Measurements from ENCODE around the gene WDFY3.
"Not testable (repeated sequence)": the region's sequence is repeated elsewhere in the genome, so short reads cannot be mapped to it uniquely, and the experiment has no call there.

Gene WDFY3

DNA sequence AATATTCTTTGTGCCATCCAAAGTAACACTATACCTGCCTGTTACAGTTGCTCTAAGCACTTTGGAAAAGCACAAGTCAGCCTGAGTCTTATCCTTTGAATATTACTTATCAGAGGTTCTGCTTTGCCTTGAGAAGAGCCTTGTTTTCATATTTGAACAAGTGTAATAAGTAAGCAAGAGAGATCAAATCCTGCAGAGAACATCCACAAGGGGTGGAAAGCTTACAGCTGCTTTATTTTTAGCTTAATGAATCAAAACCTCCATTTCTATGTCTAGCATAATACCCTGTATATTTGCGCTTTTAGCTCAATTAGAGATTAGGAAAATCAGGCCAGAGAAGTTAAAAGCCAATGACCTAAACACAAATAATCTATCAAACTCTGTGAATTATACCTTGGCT, 243.8 kb downstream of the WDFY3 start:
- DNase-seq (ENCODE audit: low read depth in 2 of 2) = no peak

DNA sequence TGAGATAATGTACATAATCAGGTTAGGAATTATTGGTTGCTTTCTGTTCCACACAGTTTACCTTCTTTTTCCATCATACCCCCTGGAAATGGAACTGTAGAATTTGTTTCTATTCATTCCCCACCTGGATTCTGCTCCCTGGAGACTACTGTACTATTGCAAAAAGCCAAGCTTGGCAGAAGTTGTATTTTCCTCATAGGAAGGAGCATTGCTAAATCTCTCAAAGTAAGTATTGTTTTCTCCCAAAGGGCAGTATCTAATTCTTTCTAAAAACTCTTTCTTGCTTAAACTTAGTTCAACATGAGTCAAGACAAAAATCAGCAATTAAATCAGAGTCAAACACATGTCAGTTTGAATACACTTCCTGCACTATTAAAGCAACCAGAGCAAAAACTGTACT, 247.4 kb downstream of the WDFY3 start:
- DNase-seq (ENCODE audit: low read depth in 2 of 2) = no peak

DNA sequence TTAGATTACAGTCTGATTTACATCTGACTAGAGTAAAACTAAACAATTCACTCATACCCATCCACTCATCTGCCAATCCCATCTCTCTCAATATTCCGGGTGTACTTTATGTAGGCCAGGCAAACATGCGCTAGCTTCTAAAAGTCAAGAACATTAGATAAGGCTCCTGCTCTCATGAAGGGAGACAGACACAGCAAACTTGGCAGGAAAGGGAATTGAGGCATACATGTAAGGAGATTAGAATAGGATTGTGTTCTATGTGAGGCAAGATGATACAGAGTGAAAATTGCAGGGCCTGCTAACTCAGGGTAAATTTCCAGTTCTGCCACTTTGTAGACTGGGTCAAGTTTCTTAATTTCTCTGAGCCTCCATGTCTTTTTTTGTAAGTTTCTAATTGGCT, 247.8 kb downstream of the WDFY3 start:
- no peak for DNase-seq (ENCODE audit: low read depth in 2 of 2)

DNA sequence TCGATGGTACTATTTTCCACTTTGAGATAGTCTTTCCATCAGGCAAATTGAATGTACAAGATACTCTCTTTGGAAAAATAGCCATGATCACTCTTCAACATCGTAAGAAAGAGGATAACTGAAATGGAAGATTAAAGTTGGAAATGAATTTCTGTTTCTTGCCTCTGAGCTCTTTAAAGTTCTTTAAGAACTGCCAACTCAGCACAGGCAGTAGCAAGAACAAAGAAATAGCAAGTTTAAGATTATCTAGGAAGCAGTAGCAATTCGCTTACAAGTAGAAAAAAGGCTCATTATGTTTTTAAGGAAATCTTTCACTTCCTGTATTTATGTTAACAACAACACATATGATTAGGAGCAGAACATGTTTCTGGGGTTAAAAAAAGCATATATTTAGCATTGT, 255.9 kb downstream of the WDFY3 start:
- no peak for DNase-seq (ENCODE audit: low read depth in 2 of 2)

DNA sequence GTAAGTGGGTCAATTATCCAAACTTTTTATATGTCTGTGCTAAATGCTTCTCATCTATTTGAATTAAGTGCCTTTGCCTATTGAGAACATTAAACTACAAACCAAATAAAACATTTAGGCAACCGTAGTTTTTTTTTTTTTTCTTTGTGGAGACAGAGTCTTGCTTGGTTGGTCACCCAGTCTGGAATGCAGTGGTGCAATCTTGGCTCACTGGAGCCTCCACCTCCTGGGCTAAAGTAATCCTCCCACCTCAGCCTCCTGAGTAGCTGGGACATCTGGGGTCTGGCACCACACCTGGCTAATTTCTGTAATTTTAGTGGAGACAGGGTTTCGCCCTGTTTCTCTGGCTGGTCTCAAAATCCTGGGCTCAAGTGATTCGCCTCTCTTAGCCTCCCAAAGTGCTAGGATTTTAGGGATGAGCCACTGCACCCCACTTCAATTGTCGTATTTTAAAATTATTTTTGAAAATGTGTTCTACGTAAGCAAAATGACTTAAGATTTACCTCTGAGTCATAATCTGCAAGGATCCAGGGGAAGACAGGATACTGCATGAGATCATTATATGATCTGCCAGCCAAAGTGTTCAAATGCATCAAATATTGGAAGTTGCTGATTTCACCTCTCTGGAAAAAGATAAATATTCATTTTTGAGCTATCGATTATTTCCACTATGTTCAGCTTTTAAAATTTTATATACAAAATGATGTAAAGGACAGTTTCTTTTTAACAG, 257.9 kb downstream of the WDFY3 start:
- no peak for DNase-seq (ENCODE audit: low read depth in 2 of 2)

DNA sequence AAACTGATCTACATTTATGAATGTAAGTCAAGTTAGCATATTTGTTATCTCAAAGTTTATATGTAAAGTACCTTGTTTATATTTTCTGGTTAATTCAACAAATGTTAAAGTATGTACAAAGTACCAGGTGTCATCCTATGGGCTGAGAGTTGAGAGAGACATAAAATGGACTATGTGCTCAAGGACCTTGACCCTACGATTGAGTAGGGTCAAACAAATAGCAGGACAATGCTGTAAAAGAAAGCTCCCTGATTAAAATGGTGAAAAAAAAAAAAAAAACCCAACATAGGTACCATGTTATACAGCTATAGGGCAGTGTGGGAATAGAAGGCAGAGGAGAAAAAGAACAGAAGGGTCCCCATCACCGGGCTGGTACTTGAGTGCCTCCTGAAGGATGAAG, 260.2 kb downstream of the WDFY3 start:
- DNase-seq (ENCODE audit: low read depth in 2 of 2) = no peak

DNA sequence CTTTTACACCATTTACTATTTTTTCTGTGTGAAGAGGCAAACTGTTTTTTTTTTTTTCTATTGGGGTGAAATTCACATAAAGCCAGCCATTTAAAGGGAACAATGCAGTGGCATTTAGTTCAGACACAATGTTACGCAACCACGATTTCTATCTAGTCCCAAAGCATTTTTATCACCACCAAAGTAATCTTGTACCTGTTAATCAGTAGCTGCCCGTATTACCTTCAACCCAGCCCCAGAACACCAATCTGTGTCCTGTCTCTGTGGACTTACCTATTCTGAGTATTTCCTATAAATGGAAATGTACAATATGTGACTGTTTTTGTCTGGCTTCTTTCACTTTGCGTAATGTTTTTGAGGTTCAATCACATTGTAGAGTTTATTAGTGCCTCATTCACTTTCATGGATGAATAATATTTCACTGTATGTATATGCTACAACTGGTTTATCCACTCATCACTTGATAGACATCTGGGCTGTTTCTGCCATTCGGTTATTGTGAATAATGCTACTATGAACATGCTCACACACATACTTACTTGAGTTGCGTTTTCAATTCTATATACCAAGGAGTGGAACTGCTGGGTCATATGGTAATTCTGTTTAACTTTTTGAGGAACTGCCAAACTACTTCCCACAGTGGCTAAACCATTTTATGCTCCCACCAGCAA, 267.4 kb downstream of the WDFY3 start:
- no peak for DNase-seq (ENCODE audit: low read depth in 2 of 2)

DNA sequence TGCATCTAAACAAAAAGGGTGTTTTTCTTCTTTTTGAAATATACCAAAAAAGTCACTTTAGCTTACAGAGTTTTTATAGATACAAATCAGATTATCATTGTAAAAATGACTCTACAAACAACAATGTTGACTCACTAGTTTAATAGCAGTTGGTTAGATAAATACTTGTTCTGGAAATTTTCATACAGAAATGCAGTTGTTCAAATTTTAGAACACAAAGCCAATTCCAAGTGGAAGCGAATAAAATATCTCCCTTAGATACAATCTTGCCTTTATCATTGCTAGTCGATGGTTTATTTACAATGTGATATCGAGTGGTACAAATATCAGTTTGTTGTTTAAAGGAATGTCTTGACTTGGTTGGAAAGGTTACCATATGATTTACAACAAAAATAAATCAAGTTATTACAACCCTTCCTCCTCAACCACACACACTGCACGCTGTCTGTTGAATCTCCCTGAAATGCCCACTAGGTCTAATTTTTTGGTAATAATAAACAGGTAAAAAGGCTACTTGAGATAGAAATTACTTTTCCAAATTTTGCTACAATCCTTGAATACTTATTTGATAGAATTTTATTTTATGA, 268.8 kb downstream of the WDFY3 start:
- no peak for DNase-seq (ENCODE audit: low read depth in 2 of 2)

DNA sequence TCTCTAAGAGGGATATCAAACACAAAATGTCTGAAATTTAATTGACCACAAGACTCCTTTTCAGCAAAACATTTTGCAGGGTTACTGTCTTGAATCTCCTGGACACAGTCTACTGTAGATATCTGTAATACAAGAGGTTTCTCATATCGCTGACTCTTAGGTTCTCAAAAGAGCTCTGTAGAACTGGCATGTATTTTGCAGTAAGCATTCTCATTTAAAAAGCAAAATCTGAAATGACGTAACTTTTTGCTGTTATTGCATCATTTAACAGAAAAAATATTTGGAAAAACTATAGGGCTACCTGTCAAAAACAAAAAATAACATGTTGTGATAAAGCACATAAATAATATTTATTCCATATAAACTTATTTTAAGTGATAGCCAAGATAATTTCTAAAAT, 269.3 kb downstream of the WDFY3 start:
- DNase-seq (ENCODE audit: low read depth in 2 of 2) = no peak

DNA sequence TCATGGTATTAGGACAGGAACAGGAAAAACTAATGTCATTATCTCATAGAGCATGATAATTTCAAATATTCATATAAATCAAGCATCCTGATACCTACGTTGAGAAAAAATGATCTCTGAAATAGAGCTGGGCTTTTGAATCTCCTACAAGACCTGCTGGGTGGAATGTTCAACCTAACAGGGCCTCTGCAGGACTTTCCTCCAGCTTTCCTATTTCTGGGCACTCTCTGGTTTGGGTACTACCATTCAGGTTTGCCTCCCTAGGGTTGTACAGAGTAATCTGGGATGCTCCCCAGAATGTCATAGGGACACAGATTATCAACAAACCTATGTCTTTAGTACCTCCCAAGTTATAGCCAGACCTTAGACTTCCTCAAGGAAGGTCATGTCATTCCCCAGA, 274.7 kb downstream of the WDFY3 start:
- no peak for DNase-seq (ENCODE audit: low read depth in 2 of 2)

DNA sequence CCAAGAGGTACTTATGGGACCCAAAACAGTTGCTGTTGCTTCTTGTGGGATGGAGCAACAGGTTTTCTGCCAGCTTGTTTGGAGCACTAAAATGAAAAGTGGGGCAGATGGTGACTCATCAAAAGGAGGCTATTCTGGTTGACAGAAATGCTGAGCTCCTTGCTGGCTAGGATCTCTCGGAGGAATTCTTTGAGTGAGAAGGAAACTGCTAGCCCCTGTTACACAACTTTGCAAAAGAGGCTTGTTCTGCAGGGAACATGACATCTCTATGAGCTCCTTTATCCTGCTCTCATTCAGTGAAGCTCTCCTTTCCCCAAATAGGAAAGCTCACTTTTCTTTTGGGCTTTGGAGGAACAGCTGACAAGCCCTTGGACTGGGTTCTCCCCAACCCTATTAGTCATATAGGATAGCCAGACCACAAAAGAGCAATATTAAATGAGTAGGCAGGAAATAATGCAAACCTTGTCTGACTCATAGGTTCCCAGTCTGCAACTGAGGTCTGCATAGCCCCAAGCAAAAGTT, 275.3 kb downstream of the WDFY3 start:
- DNase-seq (ENCODE audit: low read depth in 2 of 2) = no peak

DNA sequence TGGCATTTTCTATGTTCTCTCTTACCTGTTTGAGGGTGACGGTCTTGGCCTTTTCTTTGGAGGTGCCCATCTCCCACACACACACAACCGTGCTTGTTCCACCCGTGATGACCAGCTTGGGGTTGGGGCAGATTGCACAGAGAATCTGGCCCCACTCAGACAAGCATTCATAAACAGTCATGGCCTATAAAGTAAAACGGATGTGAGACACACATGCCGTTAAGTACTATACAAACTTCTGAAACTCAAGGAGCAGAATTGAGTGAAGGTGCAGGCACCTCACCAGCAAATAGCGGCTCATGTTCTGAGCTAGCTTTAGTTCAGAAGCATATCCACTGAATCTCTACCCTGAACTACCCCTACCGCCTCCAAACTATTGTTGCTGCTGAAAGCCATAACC, 276.0 kb downstream of the WDFY3 start:
- DNase-seq (ENCODE audit: low read depth in 2 of 2) = no peak

DNA sequence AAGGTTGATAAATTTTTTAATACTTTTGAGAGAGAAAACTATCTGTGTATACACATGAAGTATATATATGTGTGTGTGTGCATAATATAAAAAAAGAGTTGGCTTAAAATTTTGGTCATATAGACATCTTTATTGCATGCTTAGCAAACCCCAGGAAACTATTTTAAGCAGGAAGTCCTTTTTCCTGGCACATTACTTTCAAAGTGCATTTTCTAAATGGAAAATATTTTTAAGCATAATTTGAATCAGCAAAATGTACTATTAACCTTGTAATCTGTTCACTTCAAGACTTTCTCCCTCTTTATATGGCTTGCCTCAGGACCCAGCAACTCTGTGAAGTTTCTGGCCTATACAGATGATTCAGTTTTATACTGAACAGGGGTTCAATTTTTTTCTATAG, 277.3 kb downstream of the WDFY3 start:
- no peak for DNase-seq (ENCODE audit: low read depth in 2 of 2)

DNA sequence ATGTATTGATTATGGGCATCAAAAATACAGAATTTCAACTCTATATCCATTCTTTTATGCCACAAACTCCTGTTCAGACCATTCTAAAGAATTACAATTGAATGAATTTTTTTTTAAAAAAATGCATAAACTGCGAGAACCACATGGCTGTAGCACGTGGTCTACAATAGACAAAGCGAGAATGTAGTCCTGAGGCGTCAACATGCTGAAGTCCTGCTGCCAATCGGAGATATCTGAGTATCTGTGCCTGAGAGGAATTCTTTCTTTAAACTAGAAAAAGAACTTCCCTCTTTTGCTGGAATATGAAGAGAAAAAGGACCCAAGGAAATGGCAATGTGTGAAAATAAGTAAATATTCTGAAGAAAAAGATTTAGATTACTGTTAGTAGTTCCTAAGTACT, 277.9 kb downstream of the WDFY3 start:
- DNase-seq (ENCODE audit: low read depth in 2 of 2) = no peak

DNA sequence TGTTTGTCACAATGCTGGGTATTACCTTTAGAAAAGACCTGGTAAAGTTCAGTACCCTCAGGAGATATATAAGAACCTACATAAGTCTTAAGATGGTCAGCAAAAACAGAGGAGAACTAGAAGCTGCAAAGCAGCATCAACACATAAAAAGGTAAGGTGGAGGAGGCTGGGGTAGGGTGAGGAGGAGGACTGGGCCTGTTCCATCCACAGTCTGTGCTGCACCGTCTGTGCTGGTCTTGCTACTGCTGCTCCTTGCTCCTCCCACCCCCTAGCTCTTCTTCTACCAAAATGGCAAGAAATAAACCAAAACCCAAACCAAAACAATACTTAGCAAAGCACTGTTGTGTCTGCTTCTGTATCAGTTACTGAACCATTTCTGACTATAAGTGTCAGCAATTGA, 281.4 kb downstream of the WDFY3 start:
- no peak for DNase-seq (ENCODE audit: low read depth in 2 of 2)

DNA sequence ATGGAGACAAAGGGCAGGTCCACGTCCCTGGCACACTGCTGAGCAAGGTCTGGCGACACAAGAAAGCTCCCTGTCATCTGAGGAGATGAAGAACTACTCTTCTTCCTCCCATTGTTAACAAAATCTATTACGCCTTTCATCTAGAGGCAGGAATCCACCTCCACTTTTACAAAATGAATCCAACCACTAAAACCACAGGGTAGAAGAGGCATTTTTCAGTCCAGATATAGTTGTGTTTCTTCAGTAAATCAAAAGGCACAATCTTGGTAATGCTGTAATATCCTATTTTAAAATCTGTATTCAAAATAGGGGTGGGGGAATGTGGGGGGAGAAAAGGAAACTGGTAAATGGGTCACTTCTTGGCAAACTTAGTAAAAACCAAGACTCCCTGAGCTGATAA, 282.1 kb downstream of the WDFY3 start:
- DNase-seq (ENCODE audit: low read depth in 2 of 2) = no peak

DNA sequence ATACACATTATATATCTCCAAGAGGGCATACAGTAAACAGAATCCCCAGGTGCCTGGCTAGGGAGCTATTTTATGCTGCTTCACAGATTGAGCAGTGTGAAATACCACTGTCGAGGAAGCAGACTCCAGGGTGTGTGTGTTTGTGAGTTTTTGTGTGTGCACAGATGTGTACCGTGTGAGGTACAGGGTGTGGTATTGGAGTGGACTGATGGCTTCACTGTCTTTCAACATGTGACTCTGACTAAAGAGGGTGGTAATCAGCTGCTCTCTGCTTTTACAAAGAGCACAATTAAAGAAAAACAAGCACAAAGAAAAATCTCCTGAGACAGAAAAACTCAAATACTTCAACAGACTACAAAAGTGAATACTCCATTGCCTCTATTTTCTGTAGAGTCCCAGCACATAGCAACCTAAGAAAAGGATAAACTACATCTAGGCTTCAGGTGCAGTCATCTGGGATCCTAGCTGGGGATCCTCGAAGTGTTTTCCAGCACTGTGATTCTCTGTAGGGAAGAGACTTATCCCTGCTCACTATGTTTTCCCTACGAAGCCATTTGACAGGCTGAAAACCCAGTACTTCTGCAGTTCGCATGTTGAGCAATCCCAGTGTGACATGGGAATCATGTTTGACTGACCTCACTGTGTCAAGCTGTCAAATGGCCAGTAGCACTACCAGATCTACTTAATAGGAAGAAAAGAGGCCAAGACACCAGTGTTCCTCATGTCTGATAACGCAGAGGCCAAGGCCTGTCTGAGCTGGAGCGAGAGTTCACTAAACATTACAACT, 283.2 kb downstream of the WDFY3 start:
- no peak for DNase-seq (ENCODE audit: low read depth in 2 of 2)

DNA sequence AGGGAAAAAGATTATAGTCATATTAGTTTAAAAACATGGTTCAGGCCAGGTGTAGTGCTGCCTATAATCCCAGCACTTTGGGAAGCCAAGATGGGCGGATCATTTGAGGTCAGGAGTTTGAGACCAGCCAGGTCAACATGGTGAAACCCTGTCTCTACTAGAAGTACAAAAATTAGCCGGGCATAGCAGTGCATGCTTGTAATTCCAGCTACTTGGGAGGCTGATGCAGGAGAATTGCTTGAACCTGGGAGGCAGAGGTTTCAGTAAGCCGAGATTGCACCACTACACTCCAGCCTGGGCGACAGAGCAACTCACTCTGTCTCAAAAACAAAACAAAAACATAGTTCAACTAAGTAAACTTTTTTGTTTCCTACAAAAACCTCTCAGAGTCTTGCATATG, 283.8 kb downstream of the WDFY3 start:
- DNase-seq (ENCODE audit: low read depth in 2 of 2) = not testable (repeated sequence)

DNA sequence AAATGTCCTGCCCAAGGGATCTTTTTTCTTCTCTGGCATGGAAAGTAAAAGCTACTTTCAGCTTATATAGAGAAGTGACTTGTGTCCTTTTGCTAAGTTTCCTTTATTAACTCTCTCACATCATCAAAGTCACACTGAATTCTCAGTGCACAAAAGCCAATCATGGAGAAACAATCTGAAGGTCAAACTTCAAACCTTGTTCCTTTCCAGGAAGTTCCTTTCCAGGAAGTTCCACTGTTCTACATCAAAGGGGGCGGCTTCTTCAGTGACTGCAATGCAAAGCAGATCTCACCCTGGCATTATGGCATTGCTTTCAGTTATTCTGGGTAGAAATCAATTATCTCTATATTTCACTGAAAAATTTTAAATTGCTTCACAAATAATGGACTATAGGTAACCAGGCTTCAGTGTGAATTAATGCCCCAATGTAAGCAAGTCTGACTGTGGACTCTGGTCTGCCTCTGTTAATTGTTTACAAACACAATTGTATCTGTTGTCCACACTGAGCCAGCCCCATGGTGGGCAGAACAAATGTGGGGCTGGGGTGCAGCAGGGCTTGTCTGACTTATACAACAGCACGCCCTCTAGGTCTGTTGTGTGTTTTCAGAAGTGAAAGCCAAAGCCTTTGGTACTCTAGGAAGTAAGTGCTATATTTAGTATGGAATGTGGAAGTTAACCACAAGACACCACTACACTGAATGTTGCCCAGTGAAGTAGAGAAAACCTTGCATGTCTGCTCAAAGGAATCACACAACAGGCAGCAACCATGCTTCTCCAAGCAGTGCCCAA, 284.8 kb downstream of the WDFY3 start:
- no peak for DNase-seq (ENCODE audit: low read depth in 2 of 2)

DNA sequence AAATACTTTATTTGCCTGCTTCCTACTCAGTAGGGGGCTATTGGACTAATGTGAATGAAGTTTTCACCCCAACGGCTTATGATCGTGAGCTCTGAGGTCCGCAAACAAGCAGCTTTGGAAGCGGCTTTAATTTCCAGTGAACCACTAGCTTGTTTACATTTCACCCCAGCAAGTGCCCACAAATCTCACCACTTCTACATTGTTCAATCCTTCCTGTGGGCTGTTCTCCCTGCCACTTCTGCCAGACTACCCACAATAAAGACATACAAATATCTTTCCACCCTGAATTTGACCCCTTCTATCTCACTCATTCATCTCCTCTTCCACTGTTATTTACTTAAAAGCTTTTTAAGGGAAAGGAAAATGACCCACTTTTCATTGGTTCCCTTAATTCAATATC, 285.5 kb downstream of the WDFY3 start:
- DNase-seq (ENCODE audit: low read depth in 2 of 2) = no peak

DNA sequence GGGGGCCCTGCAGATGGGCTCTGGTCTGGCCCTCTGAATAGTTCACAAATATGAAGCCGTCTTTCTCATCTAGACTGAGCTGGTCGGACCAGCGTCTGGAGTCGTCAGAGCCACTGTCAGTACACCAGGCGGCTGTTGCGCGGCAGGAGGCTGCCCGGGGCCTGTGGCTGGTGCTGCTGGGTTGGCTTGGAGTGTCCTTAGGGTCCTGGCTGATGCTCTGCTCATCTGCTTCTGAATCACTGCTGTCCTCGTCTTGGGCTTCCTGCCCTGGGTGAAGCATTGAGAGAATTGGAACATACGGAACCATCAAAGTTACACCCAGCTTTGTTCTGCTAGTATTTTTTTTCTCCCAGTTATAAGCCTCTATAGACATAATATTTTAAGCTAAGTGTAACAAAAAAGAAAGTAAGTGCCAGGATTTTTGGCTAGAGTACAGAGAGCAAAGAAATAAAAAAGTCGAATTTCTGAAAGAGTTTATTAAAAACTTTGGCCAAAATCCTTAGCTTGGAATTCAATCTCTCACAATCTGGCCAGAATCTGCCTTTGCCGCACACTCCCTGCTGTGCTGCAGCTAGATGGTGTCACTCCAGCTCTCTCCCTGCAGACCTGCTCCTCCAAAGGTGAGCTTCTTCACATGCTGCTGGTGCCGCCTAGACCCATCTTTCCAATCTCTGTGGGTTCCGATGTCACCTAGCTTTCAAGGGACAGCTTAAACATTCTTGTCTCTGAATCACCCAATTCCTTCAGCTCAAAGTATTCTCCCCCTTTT, 287.3 kb downstream of the WDFY3 start:
- DNase-seq (ENCODE audit: low read depth in 2 of 2) = no peak

Measured in stimulated activated CD4-positive, alpha-beta T cell treated with anti-CD3 and anti-CD28 coated beads, Interleukin-12 subunit alpha, Interleukin-12 subunit beta, amount 100 ng/mL, for 24 hours (primary cell).